NB4 (cell line): ENCODE results near the gene BTBD9.

ENCODE experiments used
- CTCF ChIP-seq: IDR thresholded peaks from one replicate; pipeline ENCODE4 v1.5.1; 2012; ENCODE audit warnings: low read depth, low read length
- POLR2A ChIP-seq: IDR thresholded peaks from 2 replicates; pipeline ENCODE4 v1.6.1; 2011; ENCODE audit warnings: mild to moderate bottlenecking; ENCODE audit not compliant: insufficient read length; ENCODE audit errors: extremely low read depth

GRCh38 chr6:38542031-38542430, 97.7 kb downstream of the BTBD9 start:
- TF ChIP-seq CTCF (no peak), POLR2A (no peak)
